Thyroid gland (tissue), 4 donors: ENCODE results near the gene FAM53B.

ENCODE experiments used
- CTCF ChIP-seq, 6 experiments: fragments of 200-600 bp in 3 of 6; fragments of 450-650 bp in 3 of 6; sonication (generic) in 3 of 6; IDR thresholded peaks; one replicate each; pipeline ENCODE4 v1.5.1; 2016 to 2019; ENCODE audit warnings: antibody characterized with exemption in 6 of 6, mild to moderate bottlenecking in 2 of 6, inconsistent platforms in 1 of 6, moderate library complexity in 1 of 6
- POLR2A ChIP-seq, 2 donors: fragments of 450-650 bp; IDR thresholded peaks; one replicate each; pipeline ENCODE4 v1.6.1; 2017; ENCODE audit warnings: antibody characterized with exemption in 2 of 2, mild to moderate bottlenecking in 2 of 2, moderate library complexity in 1 of 2

GRCh38 chr10:124627866-124628675, 116.1 kb downstream of the FAM53B start:
- TF ChIP-seq CTCF (IDR thresholded peaks at IDR 0.05), result no peak
- no peak for TF ChIP-seq POLR2A (IDR thresholded peaks at IDR 0.05)
